ENCODE results near the gene OR1L8. TPM values are rescaled to one million over a fixed set of nuclear protein-coding genes. Genes with fewer than 3 reads are reported as not detected.

OR1L8 gene
- total RNA-seq, 4 donors from 2014 or later: 0.27 to 0.28 TPM; not detected in 2

DNA sequence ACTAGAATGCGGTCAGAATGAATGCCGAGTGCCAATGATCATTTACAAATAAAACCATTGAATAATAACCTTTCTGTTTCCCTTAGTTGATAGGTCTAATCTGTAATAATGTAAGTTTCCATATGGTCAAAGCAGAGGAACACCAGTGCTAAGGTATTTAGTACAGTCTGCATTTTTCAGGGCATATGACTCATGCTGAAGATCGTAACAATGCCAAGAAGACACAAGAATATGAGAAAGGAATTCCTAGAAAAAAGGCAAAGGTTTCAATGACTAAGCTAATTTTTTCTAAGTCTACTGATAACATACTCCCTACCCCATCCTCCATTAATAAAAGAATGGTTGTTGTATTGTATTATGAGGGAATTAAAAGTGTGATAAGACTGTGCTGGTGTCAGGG is 2.8 kb downstream of the OR1L8 start:
- Histone ChIP-seq H3K4me1 (no peaks in the 10 kb centered on the region), H3K9me3 (no peaks in the 10 kb centered on the region), H3K27me3 (no peaks in the 10 kb centered on the region), H3K36me3 (no peaks in the 10 kb centered on the region), H3K27ac (no peak overlapping the region), H3K4me3 (no peak overlapping the region)
- intact Hi-C loops (cut with DNase I; ENCODE audit: low total_unique reads): no loop called here
- DNase-seq: no peak
- no peak for TF ChIP-seq CTCF (IDR thresholded peaks at IDR 0.05)
- no peak for TF ChIP-seq POLR2A (IDR thresholded peaks at IDR 0.05)

DNA sequence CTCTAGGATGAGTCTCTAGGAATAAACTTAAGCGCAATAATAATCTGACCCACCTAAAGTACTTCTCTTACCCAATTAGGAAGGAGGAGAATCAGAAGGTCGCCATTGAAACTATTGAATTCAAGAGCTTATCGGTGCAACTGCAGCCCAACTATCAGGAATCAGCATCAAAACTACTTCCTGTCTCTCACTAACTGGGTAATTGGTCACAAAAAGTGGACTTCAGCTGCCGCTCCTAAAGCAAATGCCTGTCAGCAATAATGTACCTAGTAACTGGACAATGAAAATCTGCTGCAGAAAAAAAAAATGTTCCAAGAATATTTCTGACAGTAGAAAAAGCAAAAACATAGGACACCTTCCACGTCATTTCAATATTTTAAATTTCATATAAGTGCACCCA is 3.3 kb downstream of the OR1L8 start:
- H3K4me1 ChIP-seq: no peaks in the 10 kb centered on the region
- H3K27me3 ChIP-seq: no peaks in the 10 kb centered on the region
- H3K27ac ChIP-seq: no peak overlapping the region
- H3K4me3 ChIP-seq: no peak overlapping the region
- DNase-seq: no peak
- no peaks in the 10 kb centered on the region for H3K36me3 ChIP-seq
- TF ChIP-seq POLR2A (IDR thresholded peaks at IDR 0.05): no peak
- TF ChIP-seq CTCF (IDR thresholded peaks at IDR 0.05): no peak
- H3K9me3 ChIP-seq: no peaks in the 10 kb centered on the region
- intact Hi-C loops (cut with DNase I; ENCODE audit: low total_unique reads): no loop called here

DNA sequence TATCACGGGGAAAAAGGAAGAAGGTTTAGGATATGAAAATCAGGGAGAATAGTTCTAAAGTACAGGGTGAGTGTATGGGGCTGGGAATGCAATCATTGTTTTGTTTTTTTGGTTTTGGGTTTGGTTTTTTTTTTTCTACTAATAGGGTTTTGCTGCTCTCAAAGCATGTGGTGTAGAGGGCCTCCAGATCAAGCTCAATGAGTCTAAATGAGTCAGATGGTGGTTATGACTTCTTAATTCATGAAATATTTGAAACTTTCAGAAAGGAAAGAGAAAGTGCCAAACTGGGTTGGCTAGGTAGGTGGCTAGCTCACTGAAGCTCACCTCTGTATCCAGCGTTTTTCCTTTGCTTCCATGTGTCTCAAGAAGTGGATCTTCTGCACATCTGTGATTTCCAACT is 10.7 kb downstream of the OR1L8 start:
- Histone ChIP-seq H3K9me3 (no peaks in the 10 kb centered on the region), H3K4me1 (no peaks in the 10 kb centered on the region), H3K4me3 (no peak overlapping the region), H3K27me3 (no peaks in the 10 kb centered on the region), H3K27ac (no peak overlapping the region), H3K36me3 (no peaks in the 10 kb centered on the region)
- TF ChIP-seq POLR2A (IDR thresholded peaks at IDR 0.05) (no peak), CTCF (IDR thresholded peaks at IDR 0.05) (no peak)
- intact Hi-C loops (cut with DNase I; ENCODE audit: low total_unique reads): no loop called here
- no peak for DNase-seq

DNA sequence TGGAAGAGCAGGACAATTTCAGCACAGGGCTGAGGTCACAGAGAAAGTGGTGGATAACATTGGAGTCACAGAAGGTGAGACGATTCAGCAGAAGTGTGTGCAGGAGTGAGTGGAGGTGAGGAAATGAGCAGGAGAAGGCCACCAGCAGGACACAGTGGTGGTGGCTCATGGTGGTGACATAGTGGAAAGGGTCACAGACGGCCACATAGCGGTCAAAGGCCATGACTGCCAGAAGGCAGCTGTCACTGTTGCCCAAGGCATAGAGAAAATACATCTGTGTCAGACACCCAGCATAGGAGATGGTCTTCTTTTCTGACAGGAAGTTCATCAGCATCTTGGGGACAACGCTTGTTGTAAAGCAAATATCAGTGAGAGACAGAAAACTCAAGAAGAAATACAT is 15.3 kb downstream of the OR1L8 start:
- H3K36me3 ChIP-seq: no peaks in the 10 kb centered on the region
- H3K4me1 ChIP-seq: no peaks in the 10 kb centered on the region
- H3K4me3 ChIP-seq: no peak overlapping the region
- TF ChIP-seq CTCF (IDR thresholded peaks at IDR 0.05) (no peak), POLR2A (IDR thresholded peaks at IDR 0.05) (no peak)
- H3K9me3 ChIP-seq: no peaks in the 10 kb centered on the region
- no peak overlapping the region for H3K27ac ChIP-seq
- H3K27me3 ChIP-seq: no peaks in the 10 kb centered on the region
- DNase-seq: no peak
- intact Hi-C loops (cut with DNase I; ENCODE audit: low total_unique reads): no loop called here

- Histone ChIP-seq H3K9me3 (no peaks in the 10 kb centered on the region), H3K4me1 (no peaks in the 10 kb centered on the region), H3K27ac (no peak overlapping the region), H3K36me3 (no peaks in the 10 kb centered on the region), H3K4me3 (no peak overlapping the region), H3K27me3 (no peaks in the 10 kb centered on the region)
- intact Hi-C loops (cut with DNase I; ENCODE audit: low total_unique reads): no loop called here
- DNase-seq: no peak
- TF ChIP-seq CTCF (IDR thresholded peaks at IDR 0.05) (no peak), POLR2A (IDR thresholded peaks at IDR 0.05) (no peak)
Observed at GRCh38 chr9:122562134-122562760, 20.9 kb downstream of the OR1L8 start.
